Transverse colon (tissue), 3 donors: ENCODE data around the gene PCDHGA1.

Experiments
- EP300 ChIP-seq: sonication (generic); formaldehyde crosslinking; IDR thresholded peaks from one replicate; pipeline ENCODE4 v1.6.1; 2017; ENCODE audit warnings: antibody characterized with exemption, low read depth
- TF ChIP-seq, protein P1 (sequence below), 5 experiments: fragments of 200-600 bp in 3 of 5; fragments of 450-650 bp in 2 of 5; sonication (generic) in 3 of 5; IDR thresholded peaks; 1 replicate in 2 of 5; 2 replicates in 3 of 5; pipeline ENCODE4 v1.5.1; 2016 to 2017; ENCODE audit warnings: antibody characterized with exemption in 5 of 5, inconsistent platforms in 3 of 5, mild to moderate bottlenecking in 2 of 5, moderate library complexity in 1 of 5

DNA sequence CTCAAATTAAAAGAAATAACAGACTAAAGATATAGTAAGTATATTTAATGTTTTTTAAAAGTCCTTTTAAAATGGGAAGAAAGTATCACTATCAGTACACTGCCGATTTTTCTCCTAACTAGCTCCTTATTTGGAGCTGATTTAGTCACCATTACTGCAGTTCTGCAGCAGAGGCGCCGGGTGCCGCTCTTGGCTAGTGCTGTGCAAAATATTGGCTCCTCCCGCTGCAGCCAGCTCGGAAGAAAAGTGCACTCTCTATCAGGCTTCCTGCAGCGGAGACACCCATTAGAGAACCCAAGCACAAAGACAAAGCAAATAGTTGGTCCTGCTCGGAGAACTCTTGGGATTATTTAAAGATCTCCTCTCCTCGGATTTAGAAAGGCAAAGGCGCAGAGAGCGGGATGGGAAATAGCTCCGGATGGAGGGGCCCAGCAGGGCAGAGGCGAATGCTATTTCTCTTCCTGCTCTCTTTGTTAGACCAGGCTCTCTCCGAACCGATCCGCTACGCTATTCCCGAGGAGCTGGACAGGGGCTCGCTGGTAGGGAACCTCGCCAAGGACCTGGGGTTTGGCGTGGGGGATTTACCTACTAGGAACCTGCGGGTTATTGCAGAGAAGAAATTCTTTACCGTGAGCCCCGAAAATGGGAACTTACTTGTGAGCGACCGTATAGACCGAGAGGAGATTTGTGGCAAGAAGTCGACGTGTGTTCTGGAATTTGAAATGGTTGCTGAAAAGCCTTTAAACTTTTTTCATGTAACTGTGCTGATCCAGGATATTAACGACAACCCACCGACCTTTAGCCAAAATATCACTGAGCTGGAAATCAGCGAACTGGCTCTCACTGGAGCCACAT is 39.9 kb downstream of the PCDHGA1 start, which contains the start of gene PCDHGB3:
- TF ChIP-seq, protein P1, sequence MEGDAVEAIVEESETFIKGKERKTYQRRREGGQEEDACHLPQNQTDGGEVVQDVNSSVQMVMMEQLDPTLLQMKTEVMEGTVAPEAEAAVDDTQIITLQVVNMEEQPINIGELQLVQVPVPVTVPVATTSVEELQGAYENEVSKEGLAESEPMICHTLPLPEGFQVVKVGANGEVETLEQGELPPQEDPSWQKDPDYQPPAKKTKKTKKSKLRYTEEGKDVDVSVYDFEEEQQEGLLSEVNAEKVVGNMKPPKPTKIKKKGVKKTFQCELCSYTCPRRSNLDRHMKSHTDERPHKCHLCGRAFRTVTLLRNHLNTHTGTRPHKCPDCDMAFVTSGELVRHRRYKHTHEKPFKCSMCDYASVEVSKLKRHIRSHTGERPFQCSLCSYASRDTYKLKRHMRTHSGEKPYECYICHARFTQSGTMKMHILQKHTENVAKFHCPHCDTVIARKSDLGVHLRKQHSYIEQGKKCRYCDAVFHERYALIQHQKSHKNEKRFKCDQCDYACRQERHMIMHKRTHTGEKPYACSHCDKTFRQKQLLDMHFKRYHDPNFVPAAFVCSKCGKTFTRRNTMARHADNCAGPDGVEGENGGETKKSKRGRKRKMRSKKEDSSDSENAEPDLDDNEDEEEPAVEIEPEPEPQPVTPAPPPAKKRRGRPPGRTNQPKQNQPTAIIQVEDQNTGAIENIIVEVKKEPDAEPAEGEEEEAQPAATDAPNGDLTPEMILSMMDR (IDR thresholded peaks at IDR 0.05) = peak in 1 of 5 experiments; percentile 14
- no peak for TF ChIP-seq EP300
